HTR-8/SVneo (cell line): ENCODE measurements around the gene SIGLEC1.

Source experiments
- DNase-seq: peaks from one replicate; pipeline ENCODE4 v3.0.0; 2011; ENCODE audit warnings: low spot score, mixed read lengths; ENCODE audit not compliant: insufficient read length
- FAIRE-seq: peaks from 2 replicates; lab custom pipeline; 2011; peaks lifted over from hg19 to GRCh38; lab: Jason Lieb, UNC

The SIGLEC1 gene

GRCh38 chr20:3712279-3712873, at the start of gene SIGLEC1:
Gene SIGLEC1, minus strand, starts transcription at chr20:3712600. Its CDS starts 5,472 bp downstream, at chr20:3707128.
- no peak for FAIRE-seq
- DNase-seq = no peak

DNA sequence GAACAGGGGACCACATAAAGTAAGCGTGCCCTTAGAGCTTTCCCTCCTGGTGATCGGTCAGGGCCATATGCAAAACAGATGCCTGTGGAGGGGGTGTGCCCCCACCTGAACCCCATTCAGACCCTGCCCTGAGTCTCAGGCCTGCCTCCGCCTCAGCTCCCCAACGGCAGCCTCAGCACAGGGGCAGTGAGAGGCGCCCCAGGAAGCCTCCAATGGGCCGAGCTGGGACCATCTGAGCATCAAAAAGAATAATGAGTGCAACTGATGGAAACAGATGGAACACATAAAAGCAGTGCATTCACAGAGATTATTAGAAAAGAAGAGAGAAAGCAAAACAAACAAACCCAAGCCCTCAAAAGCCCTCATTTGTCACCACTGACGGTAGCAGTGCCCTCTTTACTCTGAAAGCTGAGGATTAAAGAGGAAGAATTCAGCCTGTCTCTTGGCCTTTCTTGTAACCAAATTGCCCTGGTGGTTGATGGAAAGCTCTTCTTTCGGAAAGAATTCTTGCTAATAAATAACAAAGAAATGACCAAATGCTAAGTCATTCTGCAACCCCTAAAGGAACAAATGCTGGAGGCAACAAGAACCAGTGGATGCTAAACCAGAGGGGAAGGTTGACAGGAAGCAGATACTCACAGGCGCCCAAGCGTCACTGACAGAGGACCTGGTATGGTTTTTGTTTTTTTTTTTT, 48.4 kb upstream of the SIGLEC1 start:
- DNase-seq = no peak
- no peak for FAIRE-seq

DNA sequence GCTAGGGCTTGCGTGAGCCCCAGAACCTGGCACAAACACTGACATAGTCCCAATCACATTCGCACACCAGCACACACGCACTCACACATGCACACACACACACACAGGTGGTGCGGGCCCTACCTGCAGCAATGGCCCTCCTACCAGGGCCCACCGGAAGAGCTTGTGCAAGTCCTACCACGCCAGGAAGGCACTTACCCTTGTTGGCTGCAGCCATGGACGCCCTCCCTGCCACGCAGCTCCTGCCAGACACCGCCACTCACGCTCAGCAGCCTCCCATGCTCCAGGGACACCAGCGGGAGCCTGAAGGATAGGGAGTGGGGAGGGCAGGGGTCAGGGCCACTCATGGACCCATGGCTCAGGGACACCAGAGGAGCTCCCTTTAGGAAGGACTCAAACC, 47.5 kb upstream of the SIGLEC1 start:
- DNase-seq = no peak
- no peak for FAIRE-seq

DNA sequence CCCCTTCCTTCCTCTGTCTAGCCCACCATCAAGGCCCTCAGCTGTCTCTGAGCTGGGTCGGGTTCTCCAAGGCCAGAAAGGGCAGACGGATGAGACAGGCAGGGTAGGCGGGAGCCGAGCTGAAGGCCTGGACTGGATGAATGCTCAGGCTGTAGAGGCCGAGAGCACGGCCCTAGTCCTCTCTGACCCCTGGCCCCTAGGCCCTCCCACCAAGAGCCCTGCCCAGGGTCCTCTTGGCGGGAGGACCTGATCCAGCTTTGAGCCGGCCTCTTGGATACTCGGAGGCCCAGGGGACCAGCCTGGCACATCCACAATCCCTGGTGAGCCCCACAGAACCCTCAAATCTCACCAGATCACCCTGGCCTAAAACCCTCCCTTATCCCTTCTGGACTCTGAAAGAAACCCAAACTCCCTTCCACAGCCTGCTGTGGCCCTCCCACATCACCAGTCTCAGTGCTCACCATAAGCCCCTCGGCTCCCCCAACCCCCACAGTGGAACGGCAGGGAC, 47.0 kb upstream of the SIGLEC1 start:
- no peak for FAIRE-seq
- DNase-seq = no peak

DNA sequence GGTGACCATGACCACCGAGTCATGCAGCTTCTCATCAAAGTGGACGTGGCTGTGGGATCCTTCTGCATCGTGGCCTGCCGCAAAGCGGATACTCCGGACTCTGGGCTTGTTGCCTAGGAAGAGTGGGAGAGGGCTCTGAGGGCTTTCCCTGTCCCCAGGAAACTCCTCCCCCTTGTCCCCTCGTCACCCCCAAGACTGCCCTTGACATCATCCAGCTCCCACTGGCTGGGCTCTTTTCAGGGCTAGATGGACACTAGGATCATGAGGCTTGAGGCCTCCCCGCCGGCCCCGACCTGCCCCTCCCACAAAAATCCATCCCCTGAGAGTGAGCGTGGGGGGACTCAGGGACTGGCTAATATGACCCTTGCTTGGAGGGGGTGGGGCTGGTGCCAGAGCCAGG, 46.2 kb upstream of the SIGLEC1 start:
- no peak for FAIRE-seq
- DNase-seq = no peak

DNA sequence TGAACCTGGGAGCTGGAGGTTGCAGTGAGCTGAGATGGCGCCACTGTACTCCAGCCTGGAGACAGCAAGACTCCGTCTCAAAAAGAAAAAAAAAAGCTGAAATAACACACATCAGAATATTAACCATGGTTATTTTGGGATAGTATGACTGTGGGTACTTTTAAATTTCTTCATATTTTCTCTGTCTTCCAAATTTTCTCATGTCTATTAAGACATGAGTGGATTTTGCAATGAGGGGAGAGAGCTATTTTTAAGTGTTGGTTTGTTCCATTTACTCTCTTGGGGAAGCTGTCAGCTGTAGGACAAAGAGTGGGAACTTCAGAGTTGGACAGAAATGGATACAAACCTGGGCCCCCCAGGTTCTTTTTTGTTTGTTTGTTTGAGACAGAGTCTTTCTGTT, 44.9 kb upstream of the SIGLEC1 start:
- FAIRE-seq (no peak), DNase-seq (no peak)

GRCh38 chr20:3755814-3756480, 43.5 kb upstream of the SIGLEC1 start:
- FAIRE-seq = no peak
- no peak for DNase-seq

DNA sequence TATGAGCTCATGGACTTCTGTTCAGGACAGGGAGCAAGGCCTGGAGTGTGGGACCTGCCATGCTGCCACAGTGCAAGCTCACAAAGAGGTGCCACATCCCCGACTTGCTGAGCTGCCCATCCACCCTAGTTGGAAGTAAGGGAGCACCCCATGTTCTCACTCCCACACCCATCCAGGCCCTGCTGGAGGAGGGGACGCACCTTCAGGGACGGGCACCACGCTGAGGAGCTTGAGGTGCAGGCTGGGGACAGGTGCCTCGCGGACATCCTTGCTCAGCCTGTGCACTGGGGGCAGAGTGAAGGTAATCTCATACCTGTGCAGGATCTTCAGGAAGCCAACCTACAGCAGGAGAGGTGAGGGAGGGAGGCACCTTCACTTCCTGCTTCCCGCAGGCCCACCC, 42.9 kb upstream of the SIGLEC1 start:
- FAIRE-seq = no peak

DNA sequence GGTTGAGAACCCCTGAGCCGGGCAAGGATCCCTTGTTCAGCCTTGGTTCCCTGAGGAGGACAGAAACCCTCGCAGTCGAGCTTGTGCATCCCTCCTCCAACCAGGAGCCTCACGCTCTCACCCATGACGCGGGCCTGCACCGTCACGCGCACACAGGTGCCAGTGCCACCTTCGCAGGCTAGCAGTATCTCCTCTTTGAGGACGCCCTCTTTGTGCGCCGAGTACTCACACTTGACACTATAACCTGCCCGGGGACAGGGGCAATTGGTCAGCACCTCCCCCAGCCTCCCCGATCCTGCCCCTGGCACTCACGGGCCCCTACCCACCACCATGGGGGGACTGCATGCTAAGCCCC, 41.9 kb upstream of the SIGLEC1 start:
- DNase-seq (no peak), FAIRE-seq (no peak)

More for the DNA sequence above, 42.9 kb upstream of the SIGLEC1 start:
- no peak for DNase-seq

DNA sequence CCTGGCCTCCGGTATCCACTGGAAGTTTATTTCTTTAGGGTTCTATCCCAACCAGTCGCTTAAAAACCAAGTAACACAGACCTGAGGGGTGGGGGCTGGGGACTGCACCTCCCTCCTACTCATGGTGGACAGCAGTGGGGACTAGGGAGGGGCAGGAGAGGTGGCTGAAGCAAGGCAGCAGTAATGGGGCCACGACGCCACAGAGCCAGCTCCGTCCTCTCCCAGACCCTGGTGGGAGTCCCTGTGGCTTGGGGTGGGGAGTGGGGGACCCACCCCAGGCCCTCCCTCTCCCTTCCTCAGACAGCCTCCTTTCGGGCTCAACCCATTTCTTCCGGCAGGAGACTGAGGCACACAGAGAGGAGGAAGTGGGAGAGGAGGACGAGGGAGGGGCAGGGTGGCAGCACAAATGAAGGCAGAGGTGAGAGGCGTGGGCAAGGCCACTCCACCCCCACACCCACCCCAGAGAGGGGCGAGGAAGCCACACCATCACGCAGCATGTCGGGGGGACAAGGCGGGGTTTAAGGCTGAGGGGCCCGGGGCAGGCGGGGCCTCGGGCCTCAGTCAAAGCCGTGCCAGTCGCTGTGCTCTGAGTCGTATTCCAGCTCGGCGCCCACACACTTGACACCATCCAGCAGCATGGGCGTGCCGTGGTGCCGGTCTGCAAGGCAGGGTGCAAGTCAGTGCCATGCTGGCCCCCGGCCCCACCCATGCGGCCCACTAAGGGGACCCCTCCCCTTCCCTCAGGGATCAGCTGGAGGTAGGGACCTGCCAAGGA, 41.3 kb upstream of the SIGLEC1 start:
- FAIRE-seq = no peak
- DNase-seq = no peak

GRCh38 chr20:3753098-3753497, 40.7 kb upstream of the SIGLEC1 start:
- DNase-seq = peak; percentile 74

GRCh38 chr20:3752386-3752759, 40.0 kb upstream of the SIGLEC1 start:
- DNase-seq = no peak
- no peak for FAIRE-seq

More at GRCh38 chr20:3753098-3753497, 40.7 kb upstream of the SIGLEC1 start:
- FAIRE-seq = peak; percentile 67

DNA sequence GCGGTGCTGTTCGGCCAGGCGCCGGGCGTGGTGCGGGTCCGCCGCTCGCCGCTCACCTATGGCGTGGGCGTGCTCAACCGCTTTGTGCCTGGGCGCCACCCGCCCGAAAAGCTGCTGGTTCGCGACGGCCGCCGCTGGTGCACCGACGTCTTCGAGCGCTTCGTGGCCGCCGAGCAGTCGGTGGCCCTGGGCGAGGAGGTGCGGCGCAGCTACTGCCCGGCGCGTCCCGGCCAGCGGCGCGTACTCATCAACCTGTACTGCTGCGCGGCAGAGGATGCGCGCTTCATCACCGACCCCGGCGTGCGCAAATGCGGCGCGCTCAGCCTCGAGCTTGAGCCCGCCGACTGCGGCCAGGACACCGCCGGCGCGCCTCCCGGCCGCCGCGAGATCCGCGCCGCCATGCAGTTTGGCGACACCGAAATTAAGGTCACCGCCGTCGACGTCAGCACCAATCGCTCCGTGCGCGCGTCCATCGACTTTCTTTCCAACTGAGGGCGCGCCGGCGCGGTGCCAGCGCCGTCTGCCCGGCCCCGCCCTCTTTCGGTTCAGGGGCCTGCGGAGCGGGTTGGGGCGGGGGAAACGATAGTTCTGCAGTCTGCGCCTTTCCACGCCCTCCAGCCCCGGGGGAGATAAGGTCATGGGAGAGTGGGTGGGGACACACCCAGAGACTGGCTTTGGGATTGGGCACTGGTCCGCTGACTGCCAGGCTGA, 39.4 kb upstream of the SIGLEC1 start:
- FAIRE-seq = no peak
- DNase-seq = no peak

GRCh38 chr20:3751305-3751674, 38.9 kb upstream of the SIGLEC1 start:
- DNase-seq (no peak), FAIRE-seq (no peak)

DNA sequence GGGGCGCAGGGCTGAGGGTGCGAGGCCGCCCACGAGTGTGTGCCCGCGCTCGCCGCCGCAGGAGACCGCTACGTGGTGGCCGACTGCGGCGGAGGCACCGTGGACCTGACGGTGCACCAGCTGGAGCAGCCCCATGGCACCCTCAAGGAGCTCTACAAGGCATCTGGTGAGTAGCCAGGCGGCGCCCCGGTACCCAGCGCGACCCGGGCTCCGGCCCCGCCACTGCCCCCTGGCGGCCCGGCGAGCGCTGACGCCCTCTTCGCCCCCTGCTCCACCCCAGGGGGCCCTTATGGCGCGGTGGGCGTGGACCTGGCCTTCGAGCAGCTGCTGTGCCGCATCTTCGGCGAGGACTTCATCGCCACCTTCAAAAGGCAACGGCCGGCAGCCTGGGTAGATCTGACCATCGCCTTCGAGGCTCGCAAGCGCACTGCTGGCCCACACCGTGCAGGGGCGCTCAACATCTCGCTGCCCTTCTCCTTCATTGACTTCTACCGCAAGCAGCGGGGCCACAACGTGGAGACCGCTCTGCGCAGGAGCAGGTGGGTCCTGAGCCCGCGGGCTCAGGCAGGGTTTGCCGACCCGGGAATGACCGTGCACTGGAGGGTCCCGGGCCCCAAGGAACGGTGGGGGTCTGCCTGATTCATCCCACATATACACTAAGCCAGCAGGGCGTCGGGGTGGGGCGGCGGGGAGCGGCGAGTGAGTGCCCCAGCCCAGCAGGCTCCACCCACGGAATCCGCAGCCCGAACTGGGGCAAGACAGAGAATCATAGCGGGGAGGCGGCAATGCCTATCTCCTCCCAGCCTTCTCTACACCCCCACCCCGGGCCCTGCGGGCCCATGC, 37.5 kb upstream of the SIGLEC1 start:
- DNase-seq = no peak

GRCh38 chr20:3749087-3749688, 36.8 kb upstream of the SIGLEC1 start:
- DNase-seq (no peak), FAIRE-seq (no peak)

More for the DNA sequence above, 37.5 kb upstream of the SIGLEC1 start:
- FAIRE-seq = no peak

DNA sequence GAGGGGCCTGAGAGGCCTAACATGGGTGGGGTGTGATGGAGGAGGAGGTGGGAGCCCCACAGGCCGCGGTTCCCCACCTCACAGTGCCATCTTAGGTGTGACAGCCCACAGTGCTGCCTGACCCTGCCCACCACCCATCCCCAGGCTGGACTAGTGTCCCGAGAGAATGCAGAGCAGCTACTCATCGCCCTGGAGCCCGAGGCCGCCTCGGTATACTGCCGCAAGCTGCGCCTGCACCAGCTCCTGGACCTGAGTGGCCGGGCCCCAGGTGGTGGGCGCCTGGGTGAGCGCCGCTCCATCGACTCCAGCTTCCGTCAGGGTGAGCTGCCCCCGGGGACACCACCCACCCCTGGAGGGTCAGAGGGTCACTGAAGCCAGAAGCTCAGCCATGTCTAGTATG, 35.7 kb upstream of the SIGLEC1 start:
- FAIRE-seq = no peak
- DNase-seq = no peak

- DNase-seq (no peak), FAIRE-seq (no peak)
These were observed 35.1 kb upstream of the SIGLEC1 start for GRCh38 chr20:3747471-3747870.

DNA sequence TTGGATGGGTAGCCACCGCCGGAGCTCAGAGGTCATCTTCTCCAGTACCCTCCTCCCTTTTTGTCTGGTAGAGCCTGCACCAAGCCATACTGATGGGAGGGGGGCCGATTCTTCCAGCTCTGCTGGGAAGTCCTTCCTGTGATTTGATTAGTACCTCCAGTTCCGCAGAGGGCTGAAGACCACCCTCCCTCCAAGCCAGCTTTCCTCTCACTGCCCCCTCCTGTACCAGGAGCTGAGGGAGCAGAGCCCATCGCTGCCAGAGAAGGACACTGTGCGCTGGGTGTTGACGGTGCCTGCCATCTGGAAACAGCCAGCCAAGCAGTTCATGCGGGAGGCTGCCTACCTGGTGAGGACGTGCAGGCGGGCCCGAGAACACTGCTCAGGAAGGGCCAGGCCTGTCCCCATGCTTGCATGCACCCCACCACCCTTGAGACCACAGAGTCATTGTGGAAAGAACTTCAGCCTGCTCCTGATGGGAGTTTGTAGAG, 33.3 kb upstream of the SIGLEC1 start:
- FAIRE-seq (peak; percentile 36), DNase-seq (no peak)
